A549 (cell line): ENCODE measurements around the gene AHCYL2. TPM values are rescaled to one million over a fixed set of nuclear protein-coding genes. Genes with fewer than 3 reads are reported as not detected.
"Not testable (repeated sequence)": the region's sequence is repeated elsewhere in the genome, so short reads cannot be mapped to it uniquely, and the experiment has no call there.

ENCODE experiments used
- ATAC-seq, 2 experiments: fragments of 200-7000 bp in 1 of 2; fragments of >200 bp in 1 of 2; cut with Nextera tagmentation in 1 of 2; cut with Tn5 transposase in 1 of 2; 3 replicates each; pipeline versions ENCODE4 v1.8.0 to v1.9.1; 2018 to 2020; ENCODE audit warnings: mild to moderate bottlenecking in 1 of 2, moderate library complexity in 1 of 2
- CTCF ChIA-PET: fragments of 300-600 bp; sonication (Branson Sonifier 250); formaldehyde crosslinking; extraction: SDS; loops from one replicate; lab custom pipeline; 2021; ENCODE audit warnings: antibody characterized with exemption, inconsistent platforms; lab: Yijun Ruan, JAX
- POLR2A ChIA-PET: fragments of 350-600 bp; formaldehyde crosslinking; extraction: SDS; loops from one replicate; lab custom pipeline; 2021; ENCODE audit warnings: antibody characterized with exemption, inconsistent platforms; lab: Yijun Ruan, JAX
- DNase-seq, 2 experiments: peaks; one replicate each; pipeline versions ENCODE4 v3.0.0 to v3.0.0-alpha.2; 2011 to 2016; ENCODE audit warnings: low read depth in 1 of 2, low spot score in 1 of 2
- FAIRE-seq: peaks from 2 replicates; lab custom pipeline; 2011; peaks lifted over from hg19 to GRCh38; lab: Jason Lieb, UNC
- H3K27ac ChIP-seq, 2 experiments: fragments of >200 bp; sonication (Bioruptor Twin); formaldehyde crosslinking; 3 replicates each; pipeline ENCODE4 v1.5.1; 2016 to 2017
- H3K4me1 ChIP-seq: fragments of >200 bp; sonication (Bioruptor Twin); formaldehyde crosslinking; 3 replicates; pipeline ENCODE4 v1.6.1; 2016
- H3K4me2 ChIP-seq: fragments of >200 bp; sonication (Bioruptor Twin); formaldehyde crosslinking; 3 replicates; pipeline ENCODE4 v1.6.1; 2016
- H3K4me3 ChIP-seq: fragments of >200 bp; sonication (Bioruptor Twin); formaldehyde crosslinking; 3 replicates; pipeline ENCODE4 v1.5.1; 2016
- H3K9me3 ChIP-seq: fragments of >200 bp; sonication (Bioruptor Twin); formaldehyde crosslinking; 3 replicates; pipeline ENCODE4 v1.6.1; 2016
- FOSL2 ChIP-seq, 2 experiments: fragments of 450-650 bp in 1 of 2; fragments of >200 bp in 1 of 2; sonication (Bioruptor Twin) in 1 of 2; formaldehyde crosslinking; IDR thresholded peaks; 2 replicates each; pipeline versions ENCODE4 v1.5.0 to v1.6.1; 2016 to 2020; ENCODE audit warnings: mild to moderate bottlenecking in 1 of 2, moderate library complexity in 1 of 2
- HEYL ChIP-seq: fragments of 250-450 bp; sonication (Bioruptor Pico); IDR thresholded peaks from 2 replicates; pipeline ENCODE4 v1.8.0; 2021; ENCODE audit warnings: mild to moderate bottlenecking, moderate library complexity
- JUNB ChIP-seq: fragments of >200 bp; sonication (Bioruptor Twin); formaldehyde crosslinking; IDR thresholded peaks from 2 replicates; pipeline ENCODE4 v1.6.1; 2016
- PHF8 ChIP-seq: fragments of 200-600 bp; sonication (generic); IDR thresholded peaks from 2 replicates; pipeline ENCODE4 v1.6.1; 2016; ENCODE audit warnings: low read depth, mild to moderate bottlenecking, antibody characterized with exemption, moderate library complexity, borderline replicate concordance
- RAD21 ChIP-seq, 2 experiments: fragments of >200 bp in 1 of 2; sonication (Bioruptor Twin) in 1 of 2; formaldehyde crosslinking in 1 of 2; IDR thresholded peaks in 1 of 2; conservative IDR thresholded peaks in 1 of 2; 2 replicates in 1 of 2; 3 replicates in 1 of 2; pipeline ENCODE4 v1.6.1; 2012 to 2018; ENCODE audit warnings: inconsistent platforms in 1 of 2
- SMC3 ChIP-seq: fragments of >200 bp; sonication (Bioruptor Twin); formaldehyde crosslinking; IDR thresholded peaks from 3 replicates; pipeline ENCODE4 v1.6.1; 2018; ENCODE audit warnings: inconsistent platforms
- TP53 ChIP-seq: fragments of 250-450 bp; sonication (Bioruptor Pico); IDR thresholded peaks from 2 replicates; pipeline ENCODE4 v1.5.0; 2021; ENCODE audit warnings: mild to moderate bottlenecking, moderate library complexity
- WGBS: methylation state at CpG from one replicate; pipeline ENCODE4 v1.1.6; 2017; ENCODE audit errors: missing lambda C conversion rate; 5-methylcytosine and 5-hydroxymethylcytosine counted together
- polyA plus RNA-seq, 4 experiments: library from polyadenylated mRNA; depleted of rRNA in 3 of 4; stranded (reverse); fragments of >200 nt; fragmentation: RNase III in 1 of 4; extraction: RNeasy Plus Mini Kit Qiagen cat#74134 plus additional on column Dnase treatment in 1 of 4; gene quantifications; 2 replicates in 3 of 4; 3 replicates in 1 of 4; pipeline ENCODE4 v1.2.3, GENCODE V29; 2011 to 2017
- TF ChIP-seq, protein P1 (sequence below): fragments of >200 bp; sonication (Bioruptor Twin); formaldehyde crosslinking; IDR thresholded peaks from 3 replicates; pipeline ENCODE4 v1.5.1; 2016
- TF ChIP-seq, protein P2 (sequence below): fragments of 250-450 bp; sonication (Bioruptor Pico); IDR thresholded peaks from 2 replicates; pipeline ENCODE4 v1.5.0; 2021; ENCODE audit warnings: mild to moderate bottlenecking, moderate library complexity, borderline replicate concordance
- TF ChIP-seq, protein P3 (sequence below): fragments of 200-600 bp; sonication (generic); IDR thresholded peaks from 2 replicates; pipeline ENCODE4 v1.6.1; 2016; ENCODE audit warnings: antibody characterized with exemption, mild to moderate bottlenecking, moderate library complexity

AHCYL2 gene
- polyA plus RNA-seq, 2 of the 4 experiments (the other 2 are of a cell fraction) = 10.8 to 25.9 TPM

DNA sequence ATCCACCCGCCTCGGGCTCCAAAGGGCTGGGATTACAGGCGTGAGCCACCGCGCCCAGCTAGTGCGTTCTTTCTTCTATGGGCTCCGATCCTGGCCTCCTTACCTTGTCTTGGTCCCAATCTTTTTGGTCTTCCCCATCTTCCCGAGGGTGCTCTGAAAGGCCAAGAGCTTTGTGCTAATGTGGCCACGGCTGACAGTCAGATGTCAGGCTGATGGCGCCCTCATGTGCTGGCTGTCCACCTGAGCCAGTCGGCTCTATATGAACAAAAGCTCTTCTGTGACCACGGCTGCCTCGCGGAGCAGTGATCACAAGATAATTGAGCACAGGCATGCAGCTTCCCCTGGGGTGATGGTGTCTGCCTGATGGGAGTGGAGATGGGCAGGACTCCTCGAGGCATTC lies 11.0 kb upstream of the AHCYL2 start:
- ATAC-seq = peak in 1 of 2 experiments; percentile 35; a peak in 3 of 6 replicates
- CTCF ChIA-PET = interaction anchor here (0.8 to 8.3 kb wide), 6 partner anchors 9 to 431 kb away, joined by 3 to 88 read pairs (median 4); no protein-coding TSS in a partner anchor
- no peak overlapping the region for H3K4me3 ChIP-seq
- no peaks in the 10 kb centered on the region for H3K9me3 ChIP-seq
- H3K4me2 ChIP-seq = no peak overlapping the region
- POLR2A ChIA-PET = no interaction called here
- FAIRE-seq = no peak
- WGBS = 66% methylated on average over 15 of the region's 15 CpGs
- TF ChIP-seq TP53 (CRISPR knock-in tag) (no peak), RAD21 (conservative IDR thresholded peaks at IDR 0.05 in 1 of 2, IDR thresholded peaks at IDR 0.05 in 1 of 2) (peak; percentile 26 to 52; a peak in 3 of 5 replicates)
- TF ChIP-seq, all 56 proteins: peak for 1
- H3K4me1 ChIP-seq = 0 out of 3 replicates have a peak, but pooled peaks cover 3% of the 10 kb centered on the region
- DNase-seq = peak in 1 of 2 experiments; percentile 54
- no peak overlapping the region for H3K27ac ChIP-seq

DNA sequence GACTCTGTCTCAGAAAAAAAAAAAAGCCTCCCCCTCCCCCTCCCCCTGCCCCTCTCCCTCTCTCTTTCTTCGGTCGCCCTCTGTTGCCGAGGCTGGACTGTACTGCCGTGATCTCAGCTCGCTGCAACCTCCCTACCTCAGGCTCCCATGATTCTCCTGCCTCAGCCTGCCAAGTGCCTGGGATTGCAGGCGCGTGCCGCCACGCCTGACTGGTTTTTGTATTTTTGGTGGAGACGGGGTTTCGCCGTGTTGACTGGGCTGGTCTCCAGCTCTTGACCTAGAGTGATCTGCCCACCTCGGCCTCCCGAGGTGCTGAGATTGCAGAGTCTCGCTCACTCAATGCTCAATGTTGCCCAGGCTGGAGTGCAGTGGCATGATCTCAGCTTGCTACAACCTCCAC lies 9.1 kb upstream of the AHCYL2 start:
- H3K4me1 ChIP-seq, ATAC-seq, DNase-seq, H3K27ac ChIP-seq, H3K9me3 ChIP-seq, POLR2A ChIA-PET, H3K4me2 ChIP-seq, FAIRE-seq, H3K4me3 ChIP-seq: not testable (repeated sequence)
- WGBS = 93% methylated on average over 15 of the region's 15 CpGs
- CTCF ChIA-PET = interaction anchor here (1.2 to 8.3 kb wide), 5 partner anchors 15 to 256 kb away, joined by 3 to 88 read pairs (median 5); no protein-coding TSS in a partner anchor

DNA sequence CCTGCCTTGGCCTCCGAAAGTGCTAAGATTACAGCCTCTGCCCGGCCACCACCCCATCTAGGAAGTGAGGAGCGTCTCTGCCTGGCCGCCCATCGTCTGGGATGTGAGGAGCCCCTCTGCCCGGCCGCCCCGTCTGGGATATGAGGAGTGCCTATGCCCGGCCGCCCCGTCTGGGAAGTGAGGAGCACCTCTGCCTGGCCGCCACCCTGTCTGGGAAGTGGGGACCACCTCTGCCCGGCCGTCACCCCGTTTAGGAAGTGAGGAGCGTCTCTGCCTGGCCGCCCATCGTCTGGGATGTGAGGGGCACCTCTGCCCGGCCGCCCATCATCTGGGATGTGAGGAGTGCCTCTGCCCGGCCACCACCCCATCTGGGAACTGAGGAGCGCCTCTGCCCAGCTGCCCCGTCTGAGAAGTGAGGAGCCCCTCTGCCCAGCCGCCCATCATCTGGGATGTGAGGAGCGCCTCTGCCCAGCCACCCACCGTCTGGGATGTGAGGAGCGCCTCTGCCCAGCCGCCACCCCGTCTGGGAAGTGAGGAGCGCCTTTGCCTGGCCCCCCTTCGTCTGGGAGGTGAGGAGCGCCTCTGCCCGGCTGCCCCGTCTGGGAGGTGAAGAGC lies 8.6 kb upstream of the AHCYL2 start:
- WGBS = 76% methylated on average over 6 of the region's 34 CpGs
- CTCF ChIA-PET = interaction anchor here (1.2 to 8.3 kb wide), 6 partner anchors 16 to 255 kb away, joined by 3 to 88 read pairs (median 4); no protein-coding TSS in a partner anchor
- POLR2A ChIA-PET, H3K9me3 ChIP-seq, H3K27ac ChIP-seq, FAIRE-seq, H3K4me1 ChIP-seq, DNase-seq, H3K4me3 ChIP-seq, ATAC-seq, H3K4me2 ChIP-seq: not testable (repeated sequence)

DNA sequence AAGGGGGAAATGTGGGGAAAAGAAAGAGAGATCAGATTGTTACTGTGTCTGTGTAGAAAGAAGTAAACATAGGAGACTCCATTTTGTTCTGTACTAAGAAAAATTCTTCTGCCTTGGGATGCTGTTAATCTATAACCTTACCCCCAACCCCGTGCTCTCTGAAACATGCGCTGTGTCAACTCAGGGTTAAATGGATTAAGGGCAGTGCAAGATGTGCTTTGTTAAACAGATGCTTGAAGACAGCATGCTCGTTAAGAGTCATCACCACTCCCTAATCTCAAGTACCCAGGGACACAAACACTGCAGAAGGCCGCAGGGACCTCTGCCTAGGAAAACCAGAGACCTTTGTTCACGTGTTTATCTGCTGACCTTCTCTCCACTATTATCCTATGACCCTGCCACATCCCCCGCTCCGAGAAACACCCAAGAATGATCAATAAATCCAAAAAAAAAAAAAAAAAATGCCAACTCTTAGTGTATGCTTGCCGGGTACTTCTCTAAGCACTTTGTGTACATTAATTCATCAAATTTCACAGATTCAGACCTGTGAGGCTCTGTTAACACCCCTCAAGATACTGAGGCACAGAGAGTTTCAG lies 7.9 kb upstream of the AHCYL2 start:
- H3K27ac ChIP-seq, POLR2A ChIA-PET, H3K4me3 ChIP-seq, DNase-seq, FAIRE-seq, ATAC-seq, H3K4me2 ChIP-seq, H3K9me3 ChIP-seq, H3K4me1 ChIP-seq: not testable (repeated sequence)
- CTCF ChIA-PET = interaction anchor here (1.2 to 7.4 kb wide), 13 partner anchors 13 to 427 kb away, joined by 3 to 203 read pairs (median 16); no protein-coding TSS in a partner anchor
- WGBS = 36% methylated on average over 8 of the region's 8 CpGs

DNA sequence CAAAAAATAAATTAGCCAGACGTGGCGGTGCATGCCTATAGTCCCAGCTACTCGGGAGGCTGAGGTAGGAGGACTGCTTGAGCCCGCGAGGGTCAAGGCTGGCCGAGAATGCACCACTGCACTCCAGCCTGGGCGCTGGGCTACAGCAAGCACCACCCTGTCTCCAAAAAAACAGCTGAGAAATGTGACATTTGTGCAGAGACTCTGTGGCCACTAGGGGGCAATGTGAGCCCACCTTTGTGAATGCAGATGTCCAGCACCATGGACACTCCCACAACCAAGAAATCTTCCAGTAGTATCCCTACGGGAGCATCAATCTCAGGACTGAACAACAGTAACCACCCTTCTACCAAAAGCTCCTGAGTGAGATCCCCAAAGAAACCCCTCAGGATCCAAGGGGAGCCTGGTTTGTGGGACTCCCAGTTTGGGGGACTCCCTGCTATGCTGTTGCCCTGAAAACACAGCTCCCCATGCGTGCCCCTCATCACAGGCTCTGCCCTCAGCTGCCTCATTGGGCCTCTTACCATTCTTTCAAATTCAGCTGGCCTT lies 6.2 kb upstream of the AHCYL2 start:
- POLR2A ChIA-PET = interaction anchor here (0.8 kb wide), 1 partner anchor 253 kb away, joined by 3 read pairs; no protein-coding TSS in a partner anchor
- peak overlapping the region; percentile 50 for H3K4me2 ChIP-seq

More for the DNA sequence above, 6.2 kb upstream of the AHCYL2 start:
- Histone ChIP-seq H3K4me1 (0 out of 3 replicates have a peak, but pooled peaks cover 3% of the 10 kb centered on the region), H3K9me3 (no peaks in the 10 kb centered on the region), H3K4me3 (no peak overlapping the region), H3K27ac (no peak overlapping the region)
- FAIRE-seq = peak; percentile 18
- 10% methylated on average over 9 of the region's 9 CpGs for WGBS
- peak; percentile 95 to 96 for ATAC-seq
- CTCF ChIA-PET = interaction anchor here (0.5 to 7.4 kb wide), 108 partner anchors 10 to 793 kb away, joined by 3 to 203 read pairs (median 5); partner anchors contain the start of genes SMO and STRIP2
- peak; percentile 81 to 93 for DNase-seq
- TF ChIP-seq, protein P1, sequence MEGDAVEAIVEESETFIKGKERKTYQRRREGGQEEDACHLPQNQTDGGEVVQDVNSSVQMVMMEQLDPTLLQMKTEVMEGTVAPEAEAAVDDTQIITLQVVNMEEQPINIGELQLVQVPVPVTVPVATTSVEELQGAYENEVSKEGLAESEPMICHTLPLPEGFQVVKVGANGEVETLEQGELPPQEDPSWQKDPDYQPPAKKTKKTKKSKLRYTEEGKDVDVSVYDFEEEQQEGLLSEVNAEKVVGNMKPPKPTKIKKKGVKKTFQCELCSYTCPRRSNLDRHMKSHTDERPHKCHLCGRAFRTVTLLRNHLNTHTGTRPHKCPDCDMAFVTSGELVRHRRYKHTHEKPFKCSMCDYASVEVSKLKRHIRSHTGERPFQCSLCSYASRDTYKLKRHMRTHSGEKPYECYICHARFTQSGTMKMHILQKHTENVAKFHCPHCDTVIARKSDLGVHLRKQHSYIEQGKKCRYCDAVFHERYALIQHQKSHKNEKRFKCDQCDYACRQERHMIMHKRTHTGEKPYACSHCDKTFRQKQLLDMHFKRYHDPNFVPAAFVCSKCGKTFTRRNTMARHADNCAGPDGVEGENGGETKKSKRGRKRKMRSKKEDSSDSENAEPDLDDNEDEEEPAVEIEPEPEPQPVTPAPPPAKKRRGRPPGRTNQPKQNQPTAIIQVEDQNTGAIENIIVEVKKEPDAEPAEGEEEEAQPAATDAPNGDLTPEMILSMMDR = peak; percentile 94
- no peak for TF ChIP-seq PHF8
- TF ChIP-seq, protein P2, sequence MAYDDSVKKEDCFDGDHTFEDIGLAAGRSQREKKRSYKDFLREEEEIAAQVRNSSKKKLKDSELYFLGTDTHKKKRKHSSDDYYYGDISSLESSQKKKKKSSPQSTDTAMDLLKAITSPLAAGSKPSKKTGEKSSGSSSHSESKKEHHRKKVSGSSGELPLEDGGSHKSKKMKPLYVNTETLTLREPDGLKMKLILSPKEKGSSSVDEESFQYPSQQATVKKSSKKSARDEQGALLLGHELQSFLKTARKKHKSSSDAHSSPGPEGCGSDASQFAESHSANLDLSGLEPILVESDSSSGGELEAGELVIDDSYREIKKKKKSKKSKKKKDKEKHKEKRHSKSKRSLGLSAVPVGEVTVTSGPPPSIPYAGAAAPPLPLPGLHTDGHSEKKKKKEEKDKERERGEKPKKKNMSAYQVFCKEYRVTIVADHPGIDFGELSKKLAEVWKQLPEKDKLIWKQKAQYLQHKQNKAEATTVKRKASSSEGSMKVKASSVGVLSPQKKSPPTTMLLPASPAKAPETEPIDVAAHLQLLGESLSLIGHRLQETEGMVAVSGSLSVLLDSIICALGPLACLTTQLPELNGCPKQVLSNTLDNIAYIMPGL (CRISPR knock-in tag) = no peak
- TF ChIP-seq, protein P3, sequence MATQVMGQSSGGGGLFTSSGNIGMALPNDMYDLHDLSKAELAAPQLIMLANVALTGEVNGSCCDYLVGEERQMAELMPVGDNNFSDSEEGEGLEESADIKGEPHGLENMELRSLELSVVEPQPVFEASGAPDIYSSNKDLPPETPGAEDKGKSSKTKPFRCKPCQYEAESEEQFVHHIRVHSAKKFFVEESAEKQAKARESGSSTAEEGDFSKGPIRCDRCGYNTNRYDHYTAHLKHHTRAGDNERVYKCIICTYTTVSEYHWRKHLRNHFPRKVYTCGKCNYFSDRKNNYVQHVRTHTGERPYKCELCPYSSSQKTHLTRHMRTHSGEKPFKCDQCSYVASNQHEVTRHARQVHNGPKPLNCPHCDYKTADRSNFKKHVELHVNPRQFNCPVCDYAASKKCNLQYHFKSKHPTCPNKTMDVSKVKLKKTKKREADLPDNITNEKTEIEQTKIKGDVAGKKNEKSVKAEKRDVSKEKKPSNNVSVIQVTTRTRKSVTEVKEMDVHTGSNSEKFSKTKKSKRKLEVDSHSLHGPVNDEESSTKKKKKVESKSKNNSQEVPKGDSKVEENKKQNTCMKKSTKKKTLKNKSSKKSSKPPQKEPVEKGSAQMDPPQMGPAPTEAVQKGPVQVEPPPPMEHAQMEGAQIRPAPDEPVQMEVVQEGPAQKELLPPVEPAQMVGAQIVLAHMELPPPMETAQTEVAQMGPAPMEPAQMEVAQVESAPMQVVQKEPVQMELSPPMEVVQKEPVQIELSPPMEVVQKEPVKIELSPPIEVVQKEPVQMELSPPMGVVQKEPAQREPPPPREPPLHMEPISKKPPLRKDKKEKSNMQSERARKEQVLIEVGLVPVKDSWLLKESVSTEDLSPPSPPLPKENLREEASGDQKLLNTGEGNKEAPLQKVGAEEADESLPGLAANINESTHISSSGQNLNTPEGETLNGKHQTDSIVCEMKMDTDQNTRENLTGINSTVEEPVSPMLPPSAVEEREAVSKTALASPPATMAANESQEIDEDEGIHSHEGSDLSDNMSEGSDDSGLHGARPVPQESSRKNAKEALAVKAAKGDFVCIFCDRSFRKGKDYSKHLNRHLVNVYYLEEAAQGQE = peak; percentile 67; the same call in 1 of the 2 replicates
- TF ChIP-seq JUNB = no peak
- no peak for TF ChIP-seq FOSL2 (IDR thresholded peaks at IDR 0.05)
- no peak for TF ChIP-seq FOSL2 (CRISPR knock-in tag; IDR thresholded peaks at IDR 0.05)
- no peak for TF ChIP-seq HEYL (CRISPR knock-in tag)
- peak; percentile 90 for TF ChIP-seq SMC3
- peak; percentile 96 to 98 for TF ChIP-seq RAD21 (conservative IDR thresholded peaks at IDR 0.05 in 1 of 2, IDR thresholded peaks at IDR 0.05 in 1 of 2)
